Spleen (tissue), 7 donors: ENCODE data around the gene RPTOR.
A peak's percentile ranks its signal among the peaks of the same experiment; 100 is the strongest.

Experiments
- POLR2A ChIP-seq, 3 donors: fragments of 450-650 bp; IDR thresholded peaks; one replicate each; pipeline ENCODE4 v1.5.1; 2017; ENCODE audit warnings: antibody characterized with exemption in 3 of 3, mild to moderate bottlenecking in 1 of 3
- POLR2AphosphoS5 ChIP-seq, 3 donors: sonication (generic); formaldehyde crosslinking; IDR thresholded peaks; one replicate each; pipeline ENCODE4 v1.5.1; 2017; ENCODE audit warnings: antibody characterized with exemption in 3 of 3
- TF ChIP-seq, protein P1 (sequence below), 11 experiments: fragments of 200-600 bp in 7 of 11; fragments of 450-650 bp in 4 of 11; sonication (generic) in 4 of 11; IDR thresholded peaks in 8 of 11; conservative IDR thresholded peaks in 3 of 11; 1 replicate in 7 of 11; 2 replicates in 4 of 11; pipeline versions ENCODE4 v1.4.0 to v1.8.0; 2016 to 2021; ENCODE audit warnings: antibody characterized with exemption in 11 of 11, inconsistent platforms in 4 of 11, mild to moderate bottlenecking in 1 of 11
- donor health status: DM: no; HTN: no; CAD: no; lungs with moderate emphysema.
- donor health status: DM: no; HTN: no; CAD: no.
- donor health status: DM: no; HTN: no; CAD: no.

DNA sequence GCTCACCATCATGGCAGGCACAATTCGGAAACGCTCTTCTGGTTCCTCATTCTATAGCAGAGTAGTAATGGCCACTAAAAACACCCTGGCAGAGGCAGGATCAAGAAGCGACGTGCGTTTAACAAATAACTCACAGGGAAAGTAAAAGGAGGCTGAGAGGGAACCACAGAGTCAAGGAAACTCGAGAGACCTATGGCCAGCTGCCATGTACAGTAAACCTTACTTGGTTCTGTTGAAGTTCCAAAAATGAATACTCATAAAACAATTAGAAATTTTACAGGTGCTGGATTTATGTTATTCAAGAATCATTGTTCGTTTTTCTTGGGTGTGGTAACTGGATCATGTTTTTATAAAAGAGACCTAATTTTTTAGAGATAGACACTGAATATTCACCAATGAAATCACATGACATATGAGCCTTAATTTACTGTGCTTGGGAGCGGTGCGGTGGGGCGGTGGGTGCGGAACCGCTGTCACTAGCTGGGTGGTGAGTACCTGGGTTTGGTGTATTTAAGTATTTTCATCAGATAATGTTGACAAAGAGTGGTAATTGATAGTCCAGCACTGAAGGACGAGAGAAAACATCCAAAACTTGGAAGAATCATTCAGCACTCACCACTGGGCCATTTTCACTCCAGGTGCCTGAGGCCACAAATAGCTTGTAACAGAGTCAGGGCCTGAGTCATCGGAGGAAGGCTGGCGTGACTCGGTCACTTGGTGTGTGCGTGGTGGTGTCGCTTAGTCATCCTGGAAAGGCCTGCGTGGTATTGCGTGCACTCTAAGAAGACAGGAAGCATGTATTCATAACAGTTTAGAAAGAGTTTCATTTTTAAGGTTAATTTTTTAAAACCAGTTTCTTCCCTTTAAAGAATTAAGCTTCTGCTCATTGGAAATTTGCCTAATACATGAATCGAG, 311.6 kb downstream of the RPTOR start:
- TF ChIP-seq, protein P1, sequence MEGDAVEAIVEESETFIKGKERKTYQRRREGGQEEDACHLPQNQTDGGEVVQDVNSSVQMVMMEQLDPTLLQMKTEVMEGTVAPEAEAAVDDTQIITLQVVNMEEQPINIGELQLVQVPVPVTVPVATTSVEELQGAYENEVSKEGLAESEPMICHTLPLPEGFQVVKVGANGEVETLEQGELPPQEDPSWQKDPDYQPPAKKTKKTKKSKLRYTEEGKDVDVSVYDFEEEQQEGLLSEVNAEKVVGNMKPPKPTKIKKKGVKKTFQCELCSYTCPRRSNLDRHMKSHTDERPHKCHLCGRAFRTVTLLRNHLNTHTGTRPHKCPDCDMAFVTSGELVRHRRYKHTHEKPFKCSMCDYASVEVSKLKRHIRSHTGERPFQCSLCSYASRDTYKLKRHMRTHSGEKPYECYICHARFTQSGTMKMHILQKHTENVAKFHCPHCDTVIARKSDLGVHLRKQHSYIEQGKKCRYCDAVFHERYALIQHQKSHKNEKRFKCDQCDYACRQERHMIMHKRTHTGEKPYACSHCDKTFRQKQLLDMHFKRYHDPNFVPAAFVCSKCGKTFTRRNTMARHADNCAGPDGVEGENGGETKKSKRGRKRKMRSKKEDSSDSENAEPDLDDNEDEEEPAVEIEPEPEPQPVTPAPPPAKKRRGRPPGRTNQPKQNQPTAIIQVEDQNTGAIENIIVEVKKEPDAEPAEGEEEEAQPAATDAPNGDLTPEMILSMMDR (IDR thresholded peaks at IDR 0.05 in 8 of 11, conservative IDR thresholded peaks at IDR 0.05 in 3 of 11), result no peak
- peak in 1 of 3 donors; percentile 44 for TF ChIP-seq POLR2AphosphoS5 (IDR thresholded peaks at IDR 0.05)
- no peak for TF ChIP-seq POLR2A (IDR thresholded peaks at IDR 0.05)
